ENCODE measurements around the gene KCNJ12.
A peak's percentile ranks its signal among the peaks of the same experiment; 100 is the strongest.
"Not testable (repeated sequence)": the region's sequence is repeated elsewhere in the genome, so short reads cannot be mapped to it uniquely, and the experiment has no call there.

KCNJ12 gene

GRCh38 chr17:21451975-21452374 lies 75.8 kb downstream of the KCNJ12 start:
- H3K4me3 ChIP-seq (ENCODE audit: low read length): no peak overlapping the region
- H3K27ac ChIP-seq (ENCODE audit: low read depth, low read length): no peak overlapping the region
- no peak overlapping the region for H3K9ac ChIP-seq (ENCODE audit: low read length)
- no peaks in the 10 kb centered on the region for H3K36me3 ChIP-seq (ENCODE audit: control insufficient read depth, insufficient read depth, low read length)
- H3K4me1 ChIP-seq (ENCODE audit: control insufficient read depth, insufficient read depth, low read length): no peaks in the 10 kb centered on the region
- no peaks in the 10 kb centered on the region for H3K27me3 ChIP-seq (ENCODE audit: control insufficient read depth, insufficient read depth, low read length)

- peak overlapping the region; percentile 52 for H3K4me3 ChIP-seq (ENCODE audit: low read length)
- H3K9ac ChIP-seq (ENCODE audit: low read length): no peak overlapping the region
- H3K27ac ChIP-seq (ENCODE audit: low read depth, low read length): no peak overlapping the region
- H3K36me3 ChIP-seq (ENCODE audit: control insufficient read depth, insufficient read depth, low read length): no peaks in the 10 kb centered on the region
- H3K27me3 ChIP-seq (ENCODE audit: control insufficient read depth, insufficient read depth, low read length): no peaks in the 10 kb centered on the region
- no peaks in the 10 kb centered on the region for H3K4me1 ChIP-seq (ENCODE audit: control insufficient read depth, insufficient read depth, low read length)
These were observed 76.4 kb downstream of the KCNJ12 start for GRCh38 chr17:21452377-21453143.

GRCh38 chr17:21453144-21453898 lies 77.2 kb downstream of the KCNJ12 start:
- Histone ChIP-seq H3K9ac (ENCODE audit: low read length) (no peak overlapping the region), H3K4me3 (ENCODE audit: low read length) (no peak overlapping the region), H3K4me1 (ENCODE audit: control insufficient read depth, insufficient read depth, low read length) (no peaks in the 10 kb centered on the region)

GRCh38 chr17:21454006-21454405 lies 77.8 kb downstream of the KCNJ12 start:
- not testable (repeated sequence) for H3K36me3 ChIP-seq (ENCODE audit: control insufficient read depth, insufficient read depth, low read length); H3K27ac ChIP-seq (ENCODE audit: low read depth, low read length); H3K9ac ChIP-seq (ENCODE audit: low read length); H3K4me3 ChIP-seq (ENCODE audit: low read length); H3K27me3 ChIP-seq (ENCODE audit: control insufficient read depth, insufficient read depth, low read length); H3K4me1 ChIP-seq (ENCODE audit: control insufficient read depth, insufficient read depth, low read length)

More at GRCh38 chr17:21453144-21453898, 77.2 kb downstream of the KCNJ12 start:
- Histone ChIP-seq H3K27me3 (ENCODE audit: control insufficient read depth, insufficient read depth, low read length) (no peaks in the 10 kb centered on the region), H3K27ac (ENCODE audit: low read depth, low read length) (no peak overlapping the region), H3K36me3 (ENCODE audit: control insufficient read depth, insufficient read depth, low read length) (no peaks in the 10 kb centered on the region)

- H3K36me3 ChIP-seq (ENCODE audit: control insufficient read depth, insufficient read depth, low read length): no peaks in the 10 kb centered on the region
These were observed 78.3 kb downstream of the KCNJ12 start for GRCh38 chr17:21454441-21454840.

GRCh38 chr17:21455761-21456160 lies 79.6 kb downstream of the KCNJ12 start:
- no peak overlapping the region for H3K27ac ChIP-seq (ENCODE audit: low read depth, low read length)
- H3K4me3 ChIP-seq (ENCODE audit: low read length): no peak overlapping the region
- no peaks in the 10 kb centered on the region for H3K36me3 ChIP-seq (ENCODE audit: control insufficient read depth, insufficient read depth, low read length)
- H3K4me1 ChIP-seq (ENCODE audit: control insufficient read depth, insufficient read depth, low read length): no peaks in the 10 kb centered on the region
- H3K9ac ChIP-seq (ENCODE audit: low read length): no peak overlapping the region
- no peaks in the 10 kb centered on the region for H3K27me3 ChIP-seq (ENCODE audit: control insufficient read depth, insufficient read depth, low read length)

More at GRCh38 chr17:21454441-21454840, 78.3 kb downstream of the KCNJ12 start:
- H3K4me3 ChIP-seq (ENCODE audit: low read length): no peak overlapping the region
- no peak overlapping the region for H3K27ac ChIP-seq (ENCODE audit: low read depth, low read length)
- no peak overlapping the region for H3K9ac ChIP-seq (ENCODE audit: low read length)
- no peaks in the 10 kb centered on the region for H3K4me1 ChIP-seq (ENCODE audit: control insufficient read depth, insufficient read depth, low read length)
- H3K27me3 ChIP-seq (ENCODE audit: control insufficient read depth, insufficient read depth, low read length): no peaks in the 10 kb centered on the region

- H3K4me3 ChIP-seq (ENCODE audit: low read length); H3K27me3 ChIP-seq (ENCODE audit: control insufficient read depth, insufficient read depth, low read length); H3K27ac ChIP-seq (ENCODE audit: low read depth, low read length); H3K4me1 ChIP-seq (ENCODE audit: control insufficient read depth, insufficient read depth, low read length); H3K36me3 ChIP-seq (ENCODE audit: control insufficient read depth, insufficient read depth, low read length); H3K9ac ChIP-seq (ENCODE audit: low read length): not testable (repeated sequence)
These were observed 80.3 kb downstream of the KCNJ12 start for GRCh38 chr17:21456449-21456848.

GRCh38 chr17:21457051-21458026 lies 81.2 kb downstream of the KCNJ12 start:
- Histone ChIP-seq H3K27me3 (ENCODE audit: control insufficient read depth, insufficient read depth, low read length) (no peaks in the 10 kb centered on the region), H3K4me3 (ENCODE audit: low read length) (no peak overlapping the region), H3K27ac (ENCODE audit: low read depth, low read length) (no peak overlapping the region), H3K36me3 (ENCODE audit: control insufficient read depth, insufficient read depth, low read length) (no peaks in the 10 kb centered on the region), H3K4me1 (ENCODE audit: control insufficient read depth, insufficient read depth, low read length) (no peaks in the 10 kb centered on the region), H3K9ac (ENCODE audit: low read length) (no peak overlapping the region)

GRCh38 chr17:21458054-21458453 lies 81.9 kb downstream of the KCNJ12 start:
- no peak overlapping the region for H3K4me3 ChIP-seq (ENCODE audit: low read length)
- no peak overlapping the region for H3K27ac ChIP-seq (ENCODE audit: low read depth, low read length)
- H3K4me1 ChIP-seq (ENCODE audit: control insufficient read depth, insufficient read depth, low read length): no peaks in the 10 kb centered on the region
- H3K9ac ChIP-seq (ENCODE audit: low read length): no peak overlapping the region
- no peaks in the 10 kb centered on the region for H3K27me3 ChIP-seq (ENCODE audit: control insufficient read depth, insufficient read depth, low read length)
- no peaks in the 10 kb centered on the region for H3K36me3 ChIP-seq (ENCODE audit: control insufficient read depth, insufficient read depth, low read length)

- no peaks in the 10 kb centered on the region for H3K36me3 ChIP-seq (ENCODE audit: control insufficient read depth, insufficient read depth, low read length)
- H3K4me3 ChIP-seq (ENCODE audit: low read length): no peak overlapping the region
- no peak overlapping the region for H3K9ac ChIP-seq (ENCODE audit: low read length)
- no peak overlapping the region for H3K27ac ChIP-seq (ENCODE audit: low read depth, low read length)
- H3K4me1 ChIP-seq (ENCODE audit: control insufficient read depth, insufficient read depth, low read length): no peaks in the 10 kb centered on the region
- H3K27me3 ChIP-seq (ENCODE audit: control insufficient read depth, insufficient read depth, low read length): peaks cover under 1% of the 10 kb centered on the region
These were observed 83.4 kb downstream of the KCNJ12 start for GRCh38 chr17:21459536-21459935.

- no peak overlapping the region for H3K4me3 ChIP-seq (ENCODE audit: low read length)
- no peaks in the 10 kb centered on the region for H3K4me1 ChIP-seq (ENCODE audit: control insufficient read depth, insufficient read depth, low read length)
- H3K27me3 ChIP-seq (ENCODE audit: control insufficient read depth, insufficient read depth, low read length): peaks cover 3% of the 10 kb centered on the region
- no peak overlapping the region for H3K9ac ChIP-seq (ENCODE audit: low read length)
- H3K36me3 ChIP-seq (ENCODE audit: control insufficient read depth, insufficient read depth, low read length): no peaks in the 10 kb centered on the region
- H3K27ac ChIP-seq (ENCODE audit: low read depth, low read length): no peak overlapping the region
These were observed 84.2 kb downstream of the KCNJ12 start for GRCh38 chr17:21460358-21460757.

GRCh38 chr17:21462237-21462636 lies 86.1 kb downstream of the KCNJ12 start:
- Histone ChIP-seq H3K27ac (ENCODE audit: low read depth, low read length) (no peak overlapping the region), H3K27me3 (ENCODE audit: control insufficient read depth, insufficient read depth, low read length) (peaks cover 3% of the 10 kb centered on the region), H3K9ac (ENCODE audit: low read length) (no peak overlapping the region), H3K36me3 (ENCODE audit: control insufficient read depth, insufficient read depth, low read length) (no peaks in the 10 kb centered on the region), H3K4me3 (ENCODE audit: low read length) (no peak overlapping the region), H3K4me1 (ENCODE audit: control insufficient read depth, insufficient read depth, low read length) (no peaks in the 10 kb centered on the region)
